HepG2 (cell line): ENCODE data around the gene KCTD16. TPM values are rescaled to one million over a fixed set of nuclear protein-coding genes. Genes with fewer than 3 reads are reported as not detected.
A peak's percentile ranks its signal among the peaks of the same experiment; 100 is the strongest.

ENCODE experiments used
- ARNTL ChIP-seq: sonication (generic); formaldehyde crosslinking; IDR thresholded peaks from 2 replicates; pipeline ENCODE4 v1.4.0; 2020; ENCODE audit warnings: mild to moderate bottlenecking, missing genetic modification reagents
- CAMTA2 ChIP-seq: sonication (generic); formaldehyde crosslinking; IDR thresholded peaks from 2 replicates; pipeline ENCODE4 v1.4.0; 2020; ENCODE audit warnings: mild to moderate bottlenecking, missing genetic modification reagents, borderline replicate concordance
- EEA1 ChIP-seq: sonication (generic); formaldehyde crosslinking; IDR thresholded peaks from 2 replicates; pipeline ENCODE4 v1.5.1; 2020; ENCODE audit warnings: mild to moderate bottlenecking, missing genetic modification reagents, borderline replicate concordance
- EED ChIP-seq: sonication (generic); formaldehyde crosslinking; IDR thresholded peaks from 2 replicates; pipeline ENCODE4 v1.5.0; 2020; ENCODE audit warnings: mild to moderate bottlenecking, missing genetic modification reagents
- MTF1 ChIP-seq: sonication (generic); formaldehyde crosslinking; IDR thresholded peaks from 2 replicates; pipeline ENCODE4 v1.5.0; 2020; ENCODE audit warnings: missing genetic modification reagents
- POLR2AphosphoS2 ChIP-seq: IDR thresholded peaks from 2 replicates; pipeline ENCODE4 v1.6.1; 2011; ENCODE audit warnings: low read depth, low read length, improper control_type of control experiment
- SAP130 ChIP-seq: IDR thresholded peaks from 2 replicates; pipeline ENCODE4 v1.6.1; 2016; ENCODE audit warnings: low read depth
- SP5 ChIP-seq: IDR thresholded peaks from 2 replicates; pipeline ENCODE4 v1.6.1; 2016; ENCODE audit warnings: low read depth, borderline replicate concordance
- ZNF616 ChIP-seq: sonication (generic); formaldehyde crosslinking; IDR thresholded peaks from 2 replicates; pipeline ENCODE4 v1.5.0; 2020; ENCODE audit warnings: low read depth, mild to moderate bottlenecking, missing genetic modification reagents
- ZNF678 ChIP-seq: sonication (generic); formaldehyde crosslinking; IDR thresholded peaks from 2 replicates; pipeline ENCODE4 v1.4.0; 2020; ENCODE audit warnings: mild to moderate bottlenecking, missing genetic modification reagents
- polyA plus RNA-seq, 8 experiments: library from polyadenylated mRNA; depleted of rRNA in 3 of 8; stranded (reverse) in 7 of 8; unstranded in 1 of 8; fragments of >200 nt; fragmentation: Illumina TruSeq in 4 of 8; extraction: Trizol in 4 of 8; gene quantifications; 2 replicates each; pipeline versions ENCODE4 v1.2.1 to v1.2.3, GENCODE V29; 2011 to 2016; ENCODE audit warnings: low read depth in 4 of 8, missing spikeins in 1 of 8, mixed read lengths in 1 of 8; ENCODE audit not compliant: insufficient read depth in 1 of 8
- total RNA-seq, 5 experiments: library from RNA; depleted of rRNA; stranded (reverse); fragments of >200 nt; fragmentation: Illumina TruSeq; extraction: Trizol; gene quantifications; 2 replicates each; pipeline ENCODE4 v1.2.3, GENCODE V29; 2016; ENCODE audit warnings: low read depth in 1 of 5
- TF ChIP-seq, protein P1 (sequence below): sonication (generic); formaldehyde crosslinking; IDR thresholded peaks from 2 replicates; pipeline ENCODE4 v1.8.1; 2023; ENCODE audit warnings: mild to moderate bottlenecking, missing genetic modification reagents
- TF ChIP-seq, protein P2 (sequence below): sonication (generic); formaldehyde crosslinking; IDR thresholded peaks from 2 replicates; pipeline ENCODE4 v1.4.0; 2020; ENCODE audit warnings: mild to moderate bottlenecking, low read depth, missing genetic modification reagents
- TF ChIP-seq, protein P3 (sequence below): IDR thresholded peaks from 2 replicates; pipeline ENCODE4 v1.6.1; 2016; ENCODE audit warnings: missing genetic modification reagents, missing compliant biosample characterization
- TF ChIP-seq, protein P4 (sequence below): sonication (generic); formaldehyde crosslinking; IDR thresholded peaks from 2 replicates; pipeline ENCODE4 v1.8.0; 2022; ENCODE audit warnings: missing genetic modification reagents, mild to moderate bottlenecking, borderline replicate concordance
- TF ChIP-seq, protein P5 (sequence below): sonication (generic); formaldehyde crosslinking; IDR thresholded peaks from 2 replicates; pipeline ENCODE4 v1.5.1; 2020; ENCODE audit warnings: mild to moderate bottlenecking, moderate library complexity, missing genetic modification reagents
- TF ChIP-seq, protein P6 (sequence below): sonication (generic); formaldehyde crosslinking; IDR thresholded peaks from 2 replicates; pipeline ENCODE4 v1.5.0; 2020; ENCODE audit warnings: mild to moderate bottlenecking, missing genetic modification reagents, borderline replicate concordance

Gene KCTD16
- total and polyA plus RNA-seq, 2 of the 13 experiments (the other 11 are each of a cell fraction or from before 2014, with no cell fraction given) = 0.02 to 0.09 TPM

DNA sequence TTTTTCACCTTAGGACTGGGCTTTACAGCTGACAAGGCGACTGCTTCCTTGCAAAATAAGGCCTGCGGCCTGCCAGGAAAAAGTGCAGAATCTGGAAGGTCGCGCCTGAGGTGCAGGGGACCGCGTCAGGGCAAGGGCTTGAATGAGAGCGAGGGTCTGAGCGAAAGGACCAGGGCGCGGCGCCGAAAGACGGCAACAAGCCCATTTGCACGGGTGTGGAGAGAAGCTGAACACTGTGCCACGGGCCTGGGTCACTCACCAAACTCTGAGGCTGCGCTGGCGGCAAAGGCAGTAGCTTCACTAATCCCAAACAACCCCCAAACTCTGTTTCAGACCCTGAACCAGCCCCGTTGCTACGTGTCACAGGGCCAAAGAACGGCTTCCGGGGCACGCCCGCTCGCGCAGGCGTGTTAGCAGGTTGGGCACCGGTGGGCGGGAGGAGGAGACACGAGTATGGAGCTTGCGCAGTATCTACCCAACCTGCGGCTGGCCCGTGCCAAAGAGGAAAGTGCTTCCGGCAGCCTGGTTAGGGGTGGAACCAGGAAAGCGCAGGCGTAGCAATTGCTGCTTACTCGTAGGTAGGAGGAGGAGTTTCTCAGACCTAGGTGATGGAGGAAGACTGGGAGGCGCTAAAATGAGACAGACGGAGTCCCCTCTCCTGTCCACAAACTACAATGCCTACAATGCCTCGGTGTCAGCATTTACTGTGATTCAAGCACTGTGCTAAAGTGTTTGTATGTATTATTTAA lies at the start of gene KCTD16, which contains the start of gene YIPF5 (continued):
- TF ChIP-seq, protein P1, sequence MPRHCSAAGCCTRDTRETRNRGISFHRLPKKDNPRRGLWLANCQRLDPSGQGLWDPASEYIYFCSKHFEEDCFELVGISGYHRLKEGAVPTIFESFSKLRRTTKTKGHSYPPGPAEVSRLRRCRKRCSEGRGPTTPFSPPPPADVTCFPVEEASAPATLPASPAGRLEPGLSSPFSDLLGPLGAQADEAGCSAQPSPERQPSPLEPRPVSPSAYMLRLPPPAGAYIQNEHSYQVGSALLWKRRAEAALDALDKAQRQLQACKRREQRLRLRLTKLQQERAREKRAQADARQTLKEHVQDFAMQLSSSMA (CRISPR knock-in tag) = no peak
- no peak for TF ChIP-seq ZNF678 (CRISPR knock-in tag)
- TF ChIP-seq, protein P2, sequence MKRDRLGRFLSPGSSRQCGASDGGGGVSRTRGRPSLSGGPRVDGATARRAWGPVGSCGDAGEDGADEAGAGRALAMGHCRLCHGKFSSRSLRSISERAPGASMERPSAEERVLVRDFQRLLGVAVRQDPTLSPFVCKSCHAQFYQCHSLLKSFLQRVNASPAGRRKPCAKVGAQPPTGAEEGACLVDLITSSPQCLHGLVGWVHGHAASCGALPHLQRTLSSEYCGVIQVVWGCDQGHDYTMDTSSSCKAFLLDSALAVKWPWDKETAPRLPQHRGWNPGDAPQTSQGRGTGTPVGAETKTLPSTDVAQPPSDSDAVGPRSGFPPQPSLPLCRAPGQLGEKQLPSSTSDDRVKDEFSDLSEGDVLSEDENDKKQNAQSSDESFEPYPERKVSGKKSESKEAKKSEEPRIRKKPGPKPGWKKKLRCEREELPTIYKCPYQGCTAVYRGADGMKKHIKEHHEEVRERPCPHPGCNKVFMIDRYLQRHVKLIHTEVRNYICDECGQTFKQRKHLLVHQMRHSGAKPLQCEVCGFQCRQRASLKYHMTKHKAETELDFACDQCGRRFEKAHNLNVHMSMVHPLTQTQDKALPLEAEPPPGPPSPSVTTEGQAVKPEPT = no peak
- TF ChIP-seq EED (CRISPR knock-in tag) = 0 out of 2 replicates have a peak, but pooled peaks have one; percentile 76
- no peak for TF ChIP-seq ARNTL
- TF ChIP-seq ZNF616 (CRISPR knock-in tag) = 0 out of 2 replicates have a peak, but pooled peaks have one; percentile 43
- 0 out of 2 replicates have a peak, but pooled peaks have one; percentile 17 for TF ChIP-seq SP5 (CRISPR knock-in tag)
- TF ChIP-seq SAP130 (CRISPR knock-in tag) = peak; percentile 89
- no peak for TF ChIP-seq POLR2AphosphoS2
- 0 out of 2 replicates have a peak, but pooled peaks have one; percentile 27 for TF ChIP-seq CAMTA2 (CRISPR knock-in tag)
- TF ChIP-seq, protein P3, sequence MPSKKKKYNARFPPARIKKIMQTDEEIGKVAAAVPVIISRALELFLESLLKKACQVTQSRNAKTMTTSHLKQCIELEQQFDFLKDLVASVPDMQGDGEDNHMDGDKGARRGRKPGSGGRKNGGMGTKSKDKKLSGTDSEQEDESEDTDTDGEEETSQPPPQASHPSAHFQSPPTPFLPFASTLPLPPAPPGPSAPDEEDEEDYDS (CRISPR knock-in tag) = peak; percentile 64
- TF ChIP-seq, protein P4, sequence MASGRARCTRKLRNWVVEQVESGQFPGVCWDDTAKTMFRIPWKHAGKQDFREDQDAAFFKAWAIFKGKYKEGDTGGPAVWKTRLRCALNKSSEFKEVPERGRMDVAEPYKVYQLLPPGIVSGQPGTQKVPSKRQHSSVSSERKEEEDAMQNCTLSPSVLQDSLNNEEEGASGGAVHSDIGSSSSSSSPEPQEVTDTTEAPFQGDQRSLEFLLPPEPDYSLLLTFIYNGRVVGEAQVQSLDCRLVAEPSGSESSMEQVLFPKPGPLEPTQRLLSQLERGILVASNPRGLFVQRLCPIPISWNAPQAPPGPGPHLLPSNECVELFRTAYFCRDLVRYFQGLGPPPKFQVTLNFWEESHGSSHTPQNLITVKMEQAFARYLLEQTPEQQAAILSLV = peak; percentile 81; the same call in 1 of the 2 replicates
- TF ChIP-seq MTF1 (CRISPR knock-in tag) = no peak
- TF ChIP-seq EEA1 (CRISPR knock-in tag) = no peak
- TF ChIP-seq, protein P5, sequence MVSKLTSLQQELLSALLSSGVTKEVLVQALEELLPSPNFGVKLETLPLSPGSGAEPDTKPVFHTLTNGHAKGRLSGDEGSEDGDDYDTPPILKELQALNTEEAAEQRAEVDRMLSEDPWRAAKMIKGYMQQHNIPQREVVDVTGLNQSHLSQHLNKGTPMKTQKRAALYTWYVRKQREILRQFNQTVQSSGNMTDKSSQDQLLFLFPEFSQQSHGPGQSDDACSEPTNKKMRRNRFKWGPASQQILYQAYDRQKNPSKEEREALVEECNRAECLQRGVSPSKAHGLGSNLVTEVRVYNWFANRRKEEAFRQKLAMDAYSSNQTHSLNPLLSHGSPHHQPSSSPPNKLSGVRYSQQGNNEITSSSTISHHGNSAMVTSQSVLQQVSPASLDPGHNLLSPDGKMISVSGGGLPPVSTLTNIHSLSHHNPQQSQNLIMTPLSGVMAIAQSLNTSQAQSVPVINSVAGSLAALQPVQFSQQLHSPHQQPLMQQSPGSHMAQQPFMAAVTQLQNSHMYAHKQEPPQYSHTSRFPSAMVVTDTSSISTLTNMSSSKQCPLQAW (CRISPR knock-in tag) = peak; percentile 86
- TF ChIP-seq, protein P6, sequence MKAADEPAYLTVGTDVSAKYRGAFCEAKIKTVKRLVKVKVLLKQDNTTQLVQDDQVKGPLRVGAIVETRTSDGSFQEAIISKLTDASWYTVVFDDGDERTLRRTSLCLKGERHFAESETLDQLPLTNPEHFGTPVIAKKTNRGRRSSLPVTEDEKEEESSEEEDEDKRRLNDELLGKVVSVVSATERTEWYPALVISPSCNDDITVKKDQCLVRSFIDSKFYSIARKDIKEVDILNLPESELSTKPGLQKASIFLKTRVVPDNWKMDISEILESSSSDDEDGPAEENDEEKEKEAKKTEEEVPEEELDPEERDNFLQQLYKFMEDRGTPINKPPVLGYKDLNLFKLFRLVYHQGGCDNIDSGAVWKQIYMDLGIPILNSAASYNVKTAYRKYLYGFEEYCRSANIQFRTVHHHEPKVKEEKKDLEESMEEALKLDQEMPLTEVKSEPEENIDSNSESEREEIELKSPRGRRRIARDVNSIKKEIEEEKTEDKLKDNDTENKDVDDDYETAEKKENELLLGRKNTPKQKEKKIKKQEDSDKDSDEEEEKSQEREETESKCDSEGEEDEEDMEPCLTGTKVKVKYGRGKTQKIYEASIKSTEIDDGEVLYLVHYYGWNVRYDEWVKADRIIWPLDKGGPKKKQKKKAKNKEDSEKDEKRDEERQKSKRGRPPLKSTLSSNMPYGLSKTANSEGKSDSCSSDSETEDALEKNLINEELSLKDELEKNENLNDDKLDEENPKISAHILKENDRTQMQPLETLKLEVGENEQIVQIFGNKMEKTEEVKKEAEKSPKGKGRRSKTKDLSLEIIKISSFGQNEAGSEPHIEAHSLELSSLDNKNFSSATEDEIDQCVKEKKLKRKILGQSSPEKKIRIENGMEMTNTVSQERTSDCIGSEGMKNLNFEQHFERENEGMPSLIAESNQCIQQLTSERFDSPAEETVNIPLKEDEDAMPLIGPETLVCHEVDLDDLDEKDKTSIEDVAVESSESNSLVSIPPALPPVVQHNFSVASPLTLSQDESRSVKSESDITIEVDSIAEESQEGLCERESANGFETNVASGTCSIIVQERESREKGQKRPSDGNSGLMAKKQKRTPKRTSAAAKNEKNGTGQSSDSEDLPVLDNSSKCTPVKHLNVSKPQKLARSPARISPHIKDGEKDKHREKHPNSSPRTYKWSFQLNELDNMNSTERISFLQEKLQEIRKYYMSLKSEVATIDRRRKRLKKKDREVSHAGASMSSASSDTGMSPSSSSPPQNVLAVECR (CRISPR knock-in tag) = peak; percentile 96
